GM23248 (cell line): ENCODE data around the gene COPG1. TPM values are rescaled to one million over a fixed set of nuclear protein-coding genes. Genes with fewer than 3 reads are reported as not detected.
A peak's percentile ranks its signal among the peaks of the same experiment; 100 is the strongest.

Experiments used
- DNase-seq: peaks from one replicate; pipeline ENCODE4 v3.0.0-alpha.2; 2015
- H2AFZ ChIP-seq: fragments of 200-600 bp; sonication (generic); 2 replicates; pipeline ENCODE4 v1.6.1; 2016; ENCODE audit warnings: antibody characterized with exemption
- H3F3A ChIP-seq: fragments of 200-600 bp; sonication (generic); 2 replicates; pipeline ENCODE4 v1.6.1; 2016; ENCODE audit warnings: mild to moderate bottlenecking, antibody characterized with exemption, mixed run types; ENCODE audit not compliant: insufficient read depth
- H3K27ac ChIP-seq: fragments of 200-600 bp; sonication (generic); 2 replicates; pipeline ENCODE4 v1.5.1; 2016; ENCODE audit warnings: mild to moderate bottlenecking
- H3K27me3 ChIP-seq: fragments of 200-600 bp; sonication (generic); replicated peaks from 2 replicates; pipeline ENCODE4 v1.6.1; 2016; ENCODE audit warnings: mild to moderate bottlenecking; ENCODE audit not compliant: insufficient read depth
- H3K36me3 ChIP-seq: fragments of 200-600 bp; sonication (generic); 2 replicates; pipeline ENCODE4 v1.6.1; 2016; ENCODE audit warnings: low read depth, mild to moderate bottlenecking
- H3K4me1 ChIP-seq: fragments of 200-600 bp; sonication (generic); 2 replicates; pipeline ENCODE4 v1.6.1; 2016; ENCODE audit warnings: mild to moderate bottlenecking; ENCODE audit not compliant: insufficient read depth
- H3K4me2 ChIP-seq: fragments of 200-600 bp; sonication (generic); one replicate; pipeline ENCODE4 v1.6.1; 2016; ENCODE audit warnings: mild to moderate bottlenecking; ENCODE audit not compliant: unreplicated experiment
- H3K4me3 ChIP-seq: fragments of 200-600 bp; sonication (generic); 2 replicates; pipeline ENCODE4 v1.5.1; 2016; ENCODE audit warnings: mild to moderate bottlenecking
- H3K79me2 ChIP-seq: fragments of 200-600 bp; sonication (generic); 2 replicates; pipeline ENCODE4 v1.6.1; 2016; ENCODE audit warnings: mild to moderate bottlenecking; ENCODE audit not compliant: insufficient read depth
- H3K9ac ChIP-seq: fragments of 200-600 bp; sonication (generic); 2 replicates; pipeline ENCODE4 v1.6.1; 2016; ENCODE audit warnings: mild to moderate bottlenecking
- H3K9me2 ChIP-seq: fragments of 200-600 bp; sonication (generic); 2 replicates; pipeline ENCODE4 v1.6.1; 2016; ENCODE audit warnings: mixed run types, mild to moderate bottlenecking, moderate library complexity; ENCODE audit not compliant: insufficient read depth
- H3K9me3 ChIP-seq: fragments of 200-600 bp; sonication (generic); one replicate; pipeline ENCODE4 v1.6.1; 2017; ENCODE audit warnings: low read depth
- H4K20me1 ChIP-seq: fragments of 200-600 bp; sonication (generic); 2 replicates; pipeline ENCODE4 v1.6.0; 2016; ENCODE audit not compliant: insufficient read depth
- EZH2 ChIP-seq: fragments of 200-600 bp; sonication (generic); IDR thresholded peaks from 2 replicates; pipeline ENCODE4 v1.6.1; 2018; ENCODE audit warnings: antibody characterized with exemption, mild to moderate bottlenecking; ENCODE audit not compliant: insufficient read depth, poor library complexity, severe bottlenecking
- EZH2phosphoT487 ChIP-seq: fragments of 200-600 bp; sonication (generic); IDR thresholded peaks from 2 replicates; pipeline ENCODE4 v1.6.1; 2018; ENCODE audit warnings: antibody characterized with exemption, moderate library complexity, mild to moderate bottlenecking, low read depth; ENCODE audit not compliant: insufficient read depth
- WGBS, 2 experiments: methylation state at CpG; one replicate each; pipeline ENCODE4 v1.1.6; 2015 to 2017; ENCODE audit warnings: low lambda C conversion rate in 2 of 2, low coverage in 1 of 2; ENCODE audit errors: missing lambda C conversion rate in 2 of 2; 5-methylcytosine and 5-hydroxymethylcytosine counted together
- in situ Hi-C: fragments of 300-500 bp; cut with MboI; formaldehyde crosslinking; loops from 2 replicates; pipeline ENCODE4 v1.15.0; 2020
- polyA plus RNA-seq: library from polyadenylated mRNA; unstranded; fragments of >200 nt; fragmentation: Nextera tagmentation; extraction: Ambion mirVana; gene quantifications from 2 replicates; pipeline ENCODE4 v1.2.1, GENCODE V29; 2016
- total RNA-seq: library from RNA; depleted of rRNA; stranded (reverse); fragments of >200 nt; shearing (Covaris generic); gene quantifications from 2 replicates; pipeline ENCODE4 v1.2.3, GENCODE V29; 2014

COPG1 gene
- total and polyA plus RNA-seq, 2 experiments from 2014 or later: 254 to 298 TPM

DNA sequence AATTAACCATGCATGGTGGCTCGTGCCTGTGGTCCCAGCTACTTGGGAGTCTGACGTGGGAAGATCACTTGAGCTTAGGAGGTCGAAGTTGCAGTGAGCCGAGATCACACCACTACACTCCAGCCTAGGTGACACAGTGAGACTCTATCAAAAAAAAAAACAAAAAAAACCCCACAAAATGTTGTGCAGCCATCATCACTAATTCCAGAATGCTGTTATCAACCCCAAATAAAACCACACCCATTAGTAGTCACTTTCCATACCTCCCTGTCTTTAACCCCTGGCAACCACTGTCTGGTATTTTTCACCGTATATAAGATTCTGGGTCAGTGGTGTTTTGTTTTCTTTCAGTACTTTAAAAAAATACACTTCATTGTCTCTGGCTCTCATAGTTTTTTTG is 45.9 kb downstream of the COPG1 start:
- TF ChIP-seq EZH2phosphoT487: no peak
- no peak for TF ChIP-seq EZH2
- H3K9ac ChIP-seq: no peak overlapping the region
- peaks cover 26% of the 10 kb centered on the region for H3K36me3 ChIP-seq
- no peak overlapping the region for H3K4me3 ChIP-seq
- H3K4me2 ChIP-seq: no peak overlapping the region
- no peaks in the 10 kb centered on the region for H3F3A ChIP-seq
- in situ Hi-C loops: no loop called here
- WGBS, 2 experiments: 93 to 96% methylated on average over 5 of the region's 5 CpGs
- no peaks in the 10 kb centered on the region for H3K79me2 ChIP-seq
- no peaks in the 10 kb centered on the region for H3K9me3 ChIP-seq
- H3K27ac ChIP-seq: no peak overlapping the region
- no peaks in the 10 kb centered on the region for H3K4me1 ChIP-seq
- H4K20me1 ChIP-seq: no peaks in the 10 kb centered on the region
- DNase-seq: no peak
- no peak overlapping the region for H2AFZ ChIP-seq
- no peaks in the 10 kb centered on the region for H3K27me3 ChIP-seq
- H3K9me2 ChIP-seq: no peaks in the 10 kb centered on the region

DNA sequence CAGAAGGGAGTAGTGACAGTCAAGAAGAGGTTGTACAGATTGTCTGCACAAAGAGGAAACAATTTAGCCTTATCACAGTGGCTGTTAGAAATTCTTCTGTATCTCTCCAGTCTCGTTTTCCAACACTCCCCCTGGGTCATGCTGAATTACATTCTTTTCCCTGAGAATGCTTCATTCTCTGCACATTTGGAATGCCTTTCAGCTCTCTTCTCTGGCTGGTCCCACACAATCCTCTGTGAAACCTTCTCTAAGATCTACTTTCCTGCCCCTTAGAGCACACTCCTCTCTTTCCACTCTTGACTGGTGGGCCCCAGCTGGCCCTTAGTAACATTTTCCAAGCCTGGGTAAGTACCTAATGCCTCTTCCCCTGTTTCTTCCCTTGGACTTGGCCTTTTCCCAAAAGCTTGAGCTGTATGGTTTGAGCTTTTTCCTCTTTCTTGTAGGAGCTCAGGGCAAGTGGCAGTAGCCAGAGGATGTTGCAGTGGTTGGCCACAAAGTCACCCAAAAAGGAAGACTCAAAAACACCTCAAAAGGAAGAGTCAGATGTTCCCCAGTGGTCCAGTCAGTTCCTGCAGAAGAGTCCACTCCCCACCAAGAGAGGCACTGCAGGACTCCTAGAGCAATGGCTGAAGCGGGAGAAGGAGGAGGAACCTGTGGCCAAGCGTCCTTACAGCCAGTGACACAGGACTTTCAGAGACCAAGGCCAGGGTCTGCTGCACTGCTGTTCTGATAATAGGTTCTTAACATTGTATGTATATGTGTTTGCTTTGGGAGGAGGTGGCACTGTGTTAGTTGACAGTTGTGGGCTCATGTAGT is 54.9 kb downstream of the COPG1 start:
- H3K4me2 ChIP-seq: no peak overlapping the region
- no peak overlapping the region for H2AFZ ChIP-seq
- no peak overlapping the region for H3K4me3 ChIP-seq
- no peak overlapping the region for H3K9ac ChIP-seq
- no peak overlapping the region for H3K27ac ChIP-seq
- H3K9me2 ChIP-seq: no peaks in the 10 kb centered on the region
- no peaks in the 10 kb centered on the region for H3K79me2 ChIP-seq
- H3K4me1 ChIP-seq: no peaks in the 10 kb centered on the region
- peaks cover 7% of the 10 kb centered on the region; the same call in 1 of the 2 replicates for H3F3A ChIP-seq
- no peaks in the 10 kb centered on the region for H4K20me1 ChIP-seq
- no peaks in the 10 kb centered on the region for H3K27me3 ChIP-seq
- H3K36me3 ChIP-seq: peaks cover 4% of the 10 kb centered on the region; the same call in 1 of the 2 replicates
- in situ Hi-C loops: no loop called here
- 81 to 90% methylated on average over 3 of the region's 3 CpGs for WGBS, 2 experiments
- no peaks in the 10 kb centered on the region for H3K9me3 ChIP-seq
- DNase-seq: no peak
- TF ChIP-seq EZH2: no peak

DNA sequence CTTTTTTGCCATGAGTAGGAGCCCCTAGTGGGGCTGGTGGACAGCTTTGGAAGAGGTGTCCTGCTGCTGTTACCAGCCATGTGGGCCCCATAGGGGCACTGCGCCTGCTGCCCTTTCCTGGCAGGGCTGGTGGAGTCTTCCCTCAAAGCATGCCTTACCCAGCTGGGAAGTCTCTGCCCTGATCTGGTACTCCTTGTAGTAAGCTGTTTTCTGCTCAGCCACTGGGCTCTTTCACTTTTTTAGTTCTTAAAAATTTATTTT is 55.5 kb downstream of the COPG1 start:
- Histone ChIP-seq H3K36me3 (peaks cover 4% of the 10 kb centered on the region; the same call in 1 of the 2 replicates), H4K20me1 (no peaks in the 10 kb centered on the region), H3F3A (peaks cover 7% of the 10 kb centered on the region; the same call in 1 of the 2 replicates), H3K4me1 (no peaks in the 10 kb centered on the region), H3K27me3 (no peaks in the 10 kb centered on the region), H3K4me2 (no peak overlapping the region), H3K79me2 (no peaks in the 10 kb centered on the region), H2AFZ (no peak overlapping the region), H3K9me3 (no peaks in the 10 kb centered on the region), H3K27ac (no peak overlapping the region), H3K4me3 (no peak overlapping the region), H3K9me2 (no peaks in the 10 kb centered on the region), H3K9ac (no peak overlapping the region)
- TF ChIP-seq EZH2phosphoT487: no peak
- no peak for TF ChIP-seq EZH2
- no peak for DNase-seq
- in situ Hi-C loops: no loop called here
- 100% methylated on average over 1 of the region's 1 CpG for WGBS, 2 experiments

DNA sequence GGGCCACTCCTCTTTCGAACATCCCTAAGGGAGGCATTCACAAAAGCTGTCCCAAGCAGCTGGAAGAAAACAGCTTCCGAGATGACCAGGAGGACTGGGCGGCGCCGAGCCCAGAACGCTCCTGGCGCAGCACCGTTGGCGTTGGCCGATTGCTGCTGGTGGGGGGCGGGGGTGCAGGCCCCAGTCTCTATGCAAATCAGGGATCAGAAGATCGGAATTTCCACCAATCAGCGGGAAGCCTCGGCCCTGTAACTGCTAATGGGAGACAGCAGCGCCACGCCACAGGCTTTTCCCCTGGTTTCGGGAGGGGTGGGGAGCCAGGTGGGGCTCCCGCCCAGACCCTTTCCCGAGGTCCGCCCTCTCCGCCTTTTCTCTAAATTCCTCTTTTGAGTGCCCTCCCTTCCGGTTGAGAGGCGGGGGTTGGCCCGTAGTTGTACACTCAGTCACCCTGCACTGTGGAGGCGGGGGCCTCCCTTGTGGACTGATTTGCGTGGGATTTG is 56.2 kb downstream of the COPG1 start:
- Histone ChIP-seq H3K9ac (peak overlapping the region; percentile 59), H3K9me3 (no peaks in the 10 kb centered on the region), H4K20me1 (no peaks in the 10 kb centered on the region), H3K27ac (peak overlapping the region; percentile 38), H3K4me3 (peak overlapping the region; percentile 46), H3K27me3 (no peaks in the 10 kb centered on the region), H3K4me2 (peak overlapping the region; percentile 78), H3K4me1 (no peaks in the 10 kb centered on the region), H3K9me2 (no peaks in the 10 kb centered on the region), H3F3A (peaks cover 7% of the 10 kb centered on the region; the same call in 1 of the 2 replicates), H3K36me3 (peaks cover 4% of the 10 kb centered on the region; the same call in 1 of the 2 replicates), H3K79me2 (no peaks in the 10 kb centered on the region), H2AFZ (peak overlapping the region; percentile 76)
- in situ Hi-C loops: no loop called here
- peak; percentile 77 for DNase-seq
- 44 to 46% methylated on average over 26 of the region's 26 CpGs for WGBS, 2 experiments
- TF ChIP-seq EZH2phosphoT487: no peak
- no peak for TF ChIP-seq EZH2
